ENCODE results near the gene PRND.
"Not testable (repeated sequence)": the region's sequence is repeated elsewhere in the genome, so short reads cannot be mapped to it uniquely, and the experiment has no call there.

PRND gene

GRCh38 chr20:4721719-4722118 is at the start of gene PRND:
Gene PRND (plus strand): TSS chr20:4721909. CDS start chr20:4724552, 2,643 bp downstream.
- DNase-seq (ENCODE audit: low spot score): no peak

GRCh38 chr20:4672948-4673347 is 48.8 kb upstream of the PRND start:
- no peak for DNase-seq (ENCODE audit: low spot score)

- no peak for DNase-seq (ENCODE audit: low spot score)
These were observed 48.2 kb upstream of the PRND start for GRCh38 chr20:4673371-4674001.

GRCh38 chr20:4674672-4675071 is 47.0 kb upstream of the PRND start:
- DNase-seq (ENCODE audit: low spot score): no peak

- no peak for DNase-seq (ENCODE audit: low spot score)
These were observed 43.9 kb upstream of the PRND start for GRCh38 chr20:4677846-4678245.

GRCh38 chr20:4681401-4681800 is 40.3 kb upstream of the PRND start:
- no peak for DNase-seq (ENCODE audit: low spot score)

GRCh38 chr20:4681991-4682401 is 39.7 kb upstream of the PRND start:
- DNase-seq (ENCODE audit: low spot score): no peak

GRCh38 chr20:4682682-4683081 is 39.0 kb upstream of the PRND start:
- no peak for DNase-seq (ENCODE audit: low spot score)

- no peak for DNase-seq (ENCODE audit: low spot score)
These were observed 38.4 kb upstream of the PRND start for GRCh38 chr20:4683261-4683660.

GRCh38 chr20:4684837-4685413 is 36.8 kb upstream of the PRND start:
- no peak for DNase-seq (ENCODE audit: low spot score)

GRCh38 chr20:4685923-4686221 is 35.8 kb upstream of the PRND start:
- DNase-seq (ENCODE audit: low spot score): no peak

GRCh38 chr20:4688305-4688704 is 33.4 kb upstream of the PRND start:
- no peak for DNase-seq (ENCODE audit: low spot score)

- no peak for DNase-seq (ENCODE audit: low spot score)
These were observed 32.5 kb upstream of the PRND start for GRCh38 chr20:4689220-4689619.

- DNase-seq (ENCODE audit: low spot score): no peak
These were observed 30.0 kb upstream of the PRND start for GRCh38 chr20:4691753-4692152.

- no peak for DNase-seq (ENCODE audit: low spot score)
These were observed 27.6 kb upstream of the PRND start for GRCh38 chr20:4694076-4694475.

- no peak for DNase-seq (ENCODE audit: low spot score)
These were observed 24.4 kb upstream of the PRND start for GRCh38 chr20:4697189-4697830.

GRCh38 chr20:4697831-4698221 is 23.9 kb upstream of the PRND start:
- DNase-seq (ENCODE audit: low spot score): no peak

GRCh38 chr20:4699216-4699615 is 22.5 kb upstream of the PRND start:
- no peak for DNase-seq (ENCODE audit: low spot score)

- no peak for DNase-seq (ENCODE audit: low spot score)
These were observed 21.8 kb upstream of the PRND start for GRCh38 chr20:4699957-4700356.

GRCh38 chr20:4702562-4703280 is 19.0 kb upstream of the PRND start:
- no peak for DNase-seq (ENCODE audit: low spot score)

- DNase-seq (ENCODE audit: low spot score): no peak
These were observed 18.4 kb upstream of the PRND start for GRCh38 chr20:4703281-4703676.

- not testable (repeated sequence) for DNase-seq (ENCODE audit: low spot score)
These were observed 14.8 kb upstream of the PRND start for GRCh38 chr20:4706941-4707340.

- DNase-seq (ENCODE audit: low spot score): no peak
These were observed 13.7 kb upstream of the PRND start for GRCh38 chr20:4708036-4708435.

Measured in HuH-7.5 (cell line).